Type B pancreatic cell (in vitro differentiated cells): ENCODE measurements around the gene FUT3. TPM values are rescaled to one million over a fixed set of nuclear protein-coding genes. Genes with fewer than 3 reads are reported as not detected.
A peak's percentile ranks its signal among the peaks of the same experiment; 100 is the strongest.
"Not testable (repeated sequence)": the region's sequence is repeated elsewhere in the genome, so short reads cannot be mapped to it uniquely, and the experiment has no call there.

Experiments
- DNase-seq: peaks from one replicate; pipeline ENCODE4 v3.0.0; 2021; ENCODE audit warnings: mixed read lengths; ENCODE audit not compliant: unreplicated experiment; ENCODE audit errors: extremely low spot score
- H3K27ac Mint-ChIP-seq: 2 replicates; pipeline ENCODE4 v1.8.0; 2021; ENCODE audit warnings: mild to moderate bottlenecking, mixed read lengths
- H3K27me3 Mint-ChIP-seq: 2 replicates; pipeline ENCODE4 v1.8.0; 2021; ENCODE audit warnings: mixed read lengths
- H3K36me3 Mint-ChIP-seq: 2 replicates; pipeline ENCODE4 v1.8.0; 2021; ENCODE audit warnings: mixed read lengths
- H3K4me1 Mint-ChIP-seq: one replicate; pipeline ENCODE4 v1.8.0; 2021; ENCODE audit warnings: mixed read lengths; ENCODE audit not compliant: unreplicated experiment
- H3K4me3 Mint-ChIP-seq: 2 replicates; pipeline ENCODE4 v1.8.0; 2021; ENCODE audit warnings: mild to moderate bottlenecking, mixed read lengths
- H3K9me3 Mint-ChIP-seq: 2 replicates; pipeline ENCODE4 v1.8.0; 2021; ENCODE audit warnings: mixed read lengths
- CTCF ChIP-seq: fragments of 200-600 bp; sonication (generic); conservative IDR thresholded peaks from 2 replicates; pipeline ENCODE4 v1.5.0; 2021; ENCODE audit warnings: antibody characterized with exemption, mild to moderate bottlenecking
- total RNA-seq: library from RNA; stranded (reverse); gene quantifications from 2 replicates; pipeline ENCODE4 v1.2.1, GENCODE V29; 2021; ENCODE audit warnings: low replicate concordance

Gene FUT3
- total RNA-seq, 1 donor from 2014 or later, result 6.6 TPM

GRCh38 chr19:5864725-5865486 is 13.7 kb upstream of the FUT3 start:
- Mint-ChIP-seq H3K27ac (no peak overlapping the region), H3K4me3 (no peak overlapping the region), H3K4me1 (peaks cover 7% of the 10 kb centered on the region), H3K36me3 (no peaks in the 10 kb centered on the region), H3K9me3 (no peaks in the 10 kb centered on the region), H3K27me3 (no peaks in the 10 kb centered on the region)
- no peak for DNase-seq
- peak; percentile 56 for TF ChIP-seq CTCF

- Mint-ChIP-seq H3K36me3 (no peaks in the 10 kb centered on the region), H3K27me3 (no peaks in the 10 kb centered on the region), H3K9me3 (no peaks in the 10 kb centered on the region), H3K4me3 (no peak overlapping the region), H3K4me1 (peaks cover 7% of the 10 kb centered on the region), H3K27ac (no peak overlapping the region)
- DNase-seq, result no peak
- TF ChIP-seq CTCF, result no peak
Measured at GRCh38 chr19:5864013-5864720, 12.9 kb upstream of the FUT3 start.

- Mint-ChIP-seq H3K9me3 (no peaks in the 10 kb centered on the region), H3K27me3 (no peaks in the 10 kb centered on the region), H3K27ac (no peak overlapping the region), H3K4me3 (no peak overlapping the region), H3K36me3 (no peaks in the 10 kb centered on the region), H3K4me1 (peaks cover 7% of the 10 kb centered on the region)
- no peak for DNase-seq
- no peak for TF ChIP-seq CTCF
Measured at GRCh38 chr19:5863030-5863665, 11.9 kb upstream of the FUT3 start.

GRCh38 chr19:5857203-5858081 is 6.2 kb upstream of the FUT3 start:
- Mint-ChIP-seq H3K36me3 (no peaks in the 10 kb centered on the region), H3K27ac (no peak overlapping the region), H3K27me3 (no peaks in the 10 kb centered on the region), H3K9me3 (no peaks in the 10 kb centered on the region), H3K4me3 (no peak overlapping the region), H3K4me1 (no peaks in the 10 kb centered on the region)
- no peak for TF ChIP-seq CTCF
- DNase-seq, result no peak

- not testable (repeated sequence) for H3K36me3 Mint-ChIP-seq, DNase-seq, H3K4me1 Mint-ChIP-seq, H3K27ac Mint-ChIP-seq, H3K27me3 Mint-ChIP-seq, H3K4me3 Mint-ChIP-seq, H3K9me3 Mint-ChIP-seq
Measured at GRCh38 chr19:5855151-5855550, 3.9 kb upstream of the FUT3 start.

- not testable (repeated sequence) for H3K9me3 Mint-ChIP-seq, H3K4me1 Mint-ChIP-seq, H3K36me3 Mint-ChIP-seq, H3K27me3 Mint-ChIP-seq, DNase-seq, H3K4me3 Mint-ChIP-seq
- peak overlapping the region; percentile 59 for H3K27ac Mint-ChIP-seq
Measured at GRCh38 chr19:5854121-5854520, 2.9 kb upstream of the FUT3 start.
